GM06990 (cell line): ENCODE data around the gene MYH11.
"Not testable (repeated sequence)": the region's sequence is repeated elsewhere in the genome, so short reads cannot be mapped to it uniquely, and the experiment has no call there.

Source experiments
- DNase-seq: peaks from one replicate; pipeline ENCODE4 v3.0.0-alpha.2; 2011; ENCODE audit not compliant: insufficient read length; ENCODE audit errors: extremely low read depth
- H3K27me3 ChIP-seq: replicated peaks from 2 replicates; pipeline ENCODE4 v1.6.0; 2011; ENCODE audit warnings: low read length; ENCODE audit not compliant: control insufficient read depth, insufficient read depth
- H3K36me3 ChIP-seq: 2 replicates; pipeline ENCODE4 v1.5.1; 2011; ENCODE audit warnings: low read length; ENCODE audit not compliant: control insufficient read depth, insufficient read depth
- H3K4me3 ChIP-seq: replicated peaks from 2 replicates; pipeline ENCODE4 v1.5.1; 2011; ENCODE audit warnings: low read depth, mild to moderate bottlenecking, control low read depth, low read length
- CTCF ChIP-seq: IDR thresholded peaks from 2 replicates; pipeline ENCODE4 v1.5.1; 2011; ENCODE audit warnings: low read length, control low read depth, mild to moderate bottlenecking, inconsistent platforms; ENCODE audit not compliant: insufficient read depth, poor library complexity, severe bottlenecking

MYH11 gene

GRCh38 chr16:15694499-15694898 lies 162.3 kb downstream of the MYH11 start:
- Histone ChIP-seq H3K36me3 (peaks cover 53% of the 10 kb centered on the region), H3K4me3 (no peak overlapping the region), H3K27me3 (no peaks in the 10 kb centered on the region)
- DNase-seq = no peak
- TF ChIP-seq CTCF = no peak

GRCh38 chr16:15692508-15692907 lies 164.3 kb downstream of the MYH11 start:
- H3K27me3 ChIP-seq, DNase-seq, H3K4me3 ChIP-seq: not testable (repeated sequence)
- H3K36me3 ChIP-seq = peaks cover 45% of the 10 kb centered on the region

- Histone ChIP-seq H3K27me3 (no peaks in the 10 kb centered on the region), H3K36me3 (peaks cover 45% of the 10 kb centered on the region), H3K4me3 (no peak overlapping the region)
- TF ChIP-seq CTCF = no peak
- no peak for DNase-seq
Measured at GRCh38 chr16:15691046-15691445, 165.8 kb downstream of the MYH11 start.

GRCh38 chr16:15690296-15690695 lies 166.5 kb downstream of the MYH11 start:
- H3K4me3 ChIP-seq = no peak overlapping the region
- H3K36me3 ChIP-seq = peaks cover 43% of the 10 kb centered on the region
- no peak for DNase-seq
- no peaks in the 10 kb centered on the region for H3K27me3 ChIP-seq
- no peak for TF ChIP-seq CTCF

DNA sequence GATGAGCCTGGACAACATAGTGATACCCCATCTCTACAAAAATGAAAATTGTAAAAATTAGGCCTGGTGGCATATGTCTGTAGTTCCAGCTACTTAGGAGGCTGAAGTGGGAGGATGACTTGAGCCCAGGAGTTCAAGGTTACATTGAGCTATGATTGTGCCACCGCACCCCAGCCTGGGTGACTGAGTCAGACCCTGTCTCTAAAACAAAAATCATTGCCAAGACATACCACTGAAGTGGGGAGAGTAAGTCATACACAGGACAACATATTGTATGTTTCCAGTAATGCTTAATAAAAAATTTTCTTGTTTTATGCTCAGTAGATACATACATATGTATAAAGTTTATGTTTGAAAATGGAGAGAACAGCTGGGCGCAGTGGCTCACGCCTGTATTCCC lies 167.5 kb downstream of the MYH11 start:
- no peak for TF ChIP-seq CTCF
- no peak for DNase-seq
- H3K36me3 ChIP-seq = peaks cover 41% of the 10 kb centered on the region
- H3K27me3 ChIP-seq = no peaks in the 10 kb centered on the region
- H3K4me3 ChIP-seq = no peak overlapping the region

DNA sequence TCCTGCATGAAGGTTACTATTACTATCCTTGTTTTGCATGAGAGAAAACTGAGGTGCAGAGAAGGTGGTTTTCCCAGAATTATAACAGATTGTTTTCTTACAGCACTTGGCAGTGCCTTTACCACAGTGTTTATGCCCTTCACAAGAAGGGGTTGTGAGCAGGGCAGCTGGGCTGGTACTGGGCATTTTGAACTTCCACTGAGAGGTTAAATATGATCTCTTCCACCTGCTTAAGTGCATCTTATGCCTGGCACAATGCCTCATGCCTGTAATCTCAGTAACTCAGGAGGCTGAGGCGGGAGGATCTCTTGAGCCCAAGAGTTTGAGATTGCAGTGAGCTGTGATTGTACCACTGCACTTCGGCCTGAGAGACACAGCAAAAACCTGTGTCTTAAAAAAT lies 170.5 kb downstream of the MYH11 start:
- no peak for DNase-seq
- Histone ChIP-seq H3K27me3 (no peaks in the 10 kb centered on the region), H3K4me3 (no peak overlapping the region), H3K36me3 (peaks cover 25% of the 10 kb centered on the region)
- no peak for TF ChIP-seq CTCF
